Adrenal gland (tissue), 12 donors: ENCODE data around the gene PAPOLA. TPM values are rescaled to one million over a fixed set of nuclear protein-coding genes. Genes with fewer than 3 reads are reported as not detected.

Source experiments
- DNase-seq, 7 donors: peaks; one replicate each; pipeline ENCODE4 v3.0.0-alpha.2; 2019 to 2020
- H3K27ac ChIP-seq, 5 donors: fragments of 200-600 bp; sonication (generic) in 4 of 5; 1 replicate in 3 of 5; 2 replicates in 2 of 5; pipeline versions ENCODE4 v1.5.1 to v1.8.0; 2016 to 2020; ENCODE audit warnings: mild to moderate bottlenecking in 1 of 5
- H3K27me3 ChIP-seq: fragments of 200-600 bp; 2 replicates; pipeline ENCODE4 v1.8.0; 2021
- H3K36me3 ChIP-seq, 2 donors: fragments of 200-600 bp; replicated peaks in 1 of 2; 1 replicate in 1 of 2; 2 replicates in 1 of 2; pipeline versions ENCODE4 v1.5.1 to v1.8.0; 2018 to 2022
- H3K4me1 ChIP-seq, 2 donors: fragments of 200-600 bp; replicated peaks in 1 of 2; 1 replicate in 1 of 2; 2 replicates in 1 of 2; pipeline versions ENCODE4 v1.5.1 to v1.8.0; 2018 to 2021
- H3K4me3 ChIP-seq, 4 donors: fragments of 200-600 bp; sonication (generic) in 3 of 4; one replicate each; pipeline ENCODE4 v1.5.1; 2016 to 2018
- H3K9me3 ChIP-seq, 3 donors: fragments of 200-600 bp; sonication (generic) in 1 of 3; replicated peaks in 1 of 3; 1 replicate in 2 of 3; 2 replicates in 1 of 3; pipeline versions ENCODE4 v1.5.1 to v1.8.0; 2016 to 2021
- CTCF ChIP-seq, 6 experiments: fragments of 450-650 bp in 4 of 6; fragments of 200-600 bp in 2 of 6; sonication (generic) in 1 of 6; IDR thresholded peaks; 1 replicate in 5 of 6; 2 replicates in 1 of 6; pipeline versions ENCODE4 v1.5.1 to v1.8.0; 2016 to 2021; ENCODE audit warnings: antibody characterized with exemption in 6 of 6, mild to moderate bottlenecking in 2 of 6, moderate library complexity in 1 of 6
- POLR2A ChIP-seq, 2 donors: fragments of 450-650 bp; IDR thresholded peaks; one replicate each; pipeline ENCODE4 v1.6.1; 2017; ENCODE audit warnings: antibody characterized with exemption in 2 of 2, mild to moderate bottlenecking in 2 of 2, moderate library complexity in 1 of 2
- WGBS, 4 donors: extraction: QIAGEN DNeasy Blood & Tissue Kit in 2 of 4; methylation state at CpG; one replicate each; pipeline versions ENCODE4 v1.1.5 to v1.1.7; 2013 to 2017; 5-methylcytosine and 5-hydroxymethylcytosine counted together
- intact Hi-C, 2 donors: fragments of 100-400 bp; cut with DNase I; formaldehyde crosslinking; loops; one replicate each; pipeline versions ENCODE4 v1.14.1 to v1.15.0; 2022 to 2023
- polyA plus RNA-seq, 3 donors: library from polyadenylated mRNA; stranded (reverse); fragments of 200-250 nt in 2 of 3; fragments of 350-450 nt in 1 of 3; fragmentation: Illumina TruSeq in 1 of 3; extraction: RNeasy Lipid Tissue Mini Kit (QIAGEN cat#74804) in 1 of 3; gene quantifications; one replicate each; pipeline ENCODE4 v1.2.3, GENCODE V29; 2013 to 2014
- total RNA-seq, 9 donors: library from RNA; depleted of rRNA in 4 of 9; stranded (reverse); fragments of >200 nt in 4 of 9; fragments of 120-200 nt in 1 of 9; fragmentation: NEBNext Ultra II Directional in 1 of 9; extraction: Animal tissue kit (Norgen Biotek cat#: 25700) in 1 of 9; gene quantifications; one replicate each; pipeline versions ENCODE4 v1.1.0 to v1.2.4, GENCODE V29; 2013 to 2023
- donor health status: healthy with polysubstance abuse.
- donor health status: Bipolar disorder and iron deficiency.
- donor health status: DM: yes; HTN: yes; CAD: no.
- donor health status: DM: no; HTN: no; CAD: no.
- donor health status: DM: no; HTN: no; CAD: no.
- donor health status: DM: yes; HTN: yes; CAD: no.

The PAPOLA gene
- total and polyA plus RNA-seq, 12 donors = 63.3 to 205 (median 156) TPM

- intact Hi-C loops = no loop called here
- WGBS, 4 donors = 54 to 72% (median 60%) methylated on average over 8 to 11 of the region's 11 CpGs
- Histone ChIP-seq H3K4me1 (no peaks in the 10 kb centered on the region), H3K9me3 (no peaks in the 10 kb centered on the region), H3K27me3 (peaks cover 3% of the 10 kb centered on the region), H3K27ac (no peak overlapping the region), H3K4me3 (no peak overlapping the region), H3K36me3 (no peaks in the 10 kb centered on the region)
- DNase-seq = no peak
- no peak for TF ChIP-seq POLR2A (IDR thresholded peaks at IDR 0.05)
- TF ChIP-seq CTCF (IDR thresholded peaks at IDR 0.05) = no peak
These were observed 101.4 kb downstream of the PAPOLA start for GRCh38 chr14:96603350-96604255.

GRCh38 chr14:96614481-96614881, 112.3 kb downstream of the PAPOLA start:
- no peaks in the 10 kb centered on the region for H3K36me3 ChIP-seq
- intact Hi-C loops = no loop called here
- no peak for DNase-seq
- H3K27me3 ChIP-seq = peaks cover 6% of the 10 kb centered on the region
- no peak overlapping the region for H3K4me3 ChIP-seq
- H3K9me3 ChIP-seq = no peaks in the 10 kb centered on the region
- TF ChIP-seq CTCF (IDR thresholded peaks at IDR 0.05) (no peak), POLR2A (IDR thresholded peaks at IDR 0.05) (no peak)
- no peaks in the 10 kb centered on the region for H3K4me1 ChIP-seq
- H3K27ac ChIP-seq = no peak overlapping the region
- 31 to 41% (median 35%) methylated on average over 14 to 16 of the region's 16 CpGs for WGBS, 4 donors

- H3K4me3 ChIP-seq = no peak overlapping the region
- H3K4me1 ChIP-seq = no peaks in the 10 kb centered on the region
- intact Hi-C loops = no loop called here
- no peaks in the 10 kb centered on the region for H3K9me3 ChIP-seq
- TF ChIP-seq CTCF (IDR thresholded peaks at IDR 0.05) (no peak), POLR2A (IDR thresholded peaks at IDR 0.05) (no peak)
- peaks cover 6% of the 10 kb centered on the region for H3K27me3 ChIP-seq
- DNase-seq = no peak
- no peaks in the 10 kb centered on the region for H3K36me3 ChIP-seq
- H3K27ac ChIP-seq = no peak overlapping the region
- 69 to 89% (median 71%) methylated on average over 6 to 14 of the region's 14 CpGs for WGBS, 4 donors
These were observed 114.1 kb downstream of the PAPOLA start for GRCh38 chr14:96616161-96616721.

Other genes starting within 250 kb of the PAPOLA start
- gene BDKRB1, start 246.2 kb upstream of the PAPOLA start, total RNA-seq = under 1 TPM in 1 of 9 donors, not detected in 8; 0.25 TPM
- under 1 TPM in 2 of 3 donors, not detected in 1; 0.88 to 0.98 TPM for gene BDKRB1, start 246.2 kb upstream of the PAPOLA start, polyA plus RNA-seq
- gene ATG2B, start 139.0 kb upstream of the PAPOLA start, total RNA-seq = 10 to 100 TPM; 11.8 to 34.8 (median 21.6) TPM
- gene ATG2B, start 139.0 kb upstream of the PAPOLA start, polyA plus RNA-seq = 10 to 100 TPM in 1 of 3 donors, 1 to 10 TPM in 2; 8.3 to 19.5 (median 8.8) TPM
- gene GSKIP, start 138.9 kb upstream of the PAPOLA start, total RNA-seq = 10 to 100 TPM; 12.0 to 59.1 (median 15.1) TPM
- 10 to 100 TPM in 1 of 3 donors, 1 to 10 TPM in 2; 3.7 to 39.2 (median 6.2) TPM for gene GSKIP, start 138.9 kb upstream of the PAPOLA start, polyA plus RNA-seq
- 10 to 100 TPM in 2 of 9 donors, 1 to 10 TPM in 7; 1.1 to 43.6 (median 2.0) TPM for gene AK7, start 110.3 kb upstream of the PAPOLA start, total RNA-seq
- gene AK7, start 110.3 kb upstream of the PAPOLA start, polyA plus RNA-seq = 10 to 100 TPM in 1 of 3 donors, 1 to 10 TPM in 1, under 1 TPM in 1; 0.54 to 37.6 (median 1.8) TPM